ENCODE data around the gene VAV1.

Gene VAV1

DNA sequence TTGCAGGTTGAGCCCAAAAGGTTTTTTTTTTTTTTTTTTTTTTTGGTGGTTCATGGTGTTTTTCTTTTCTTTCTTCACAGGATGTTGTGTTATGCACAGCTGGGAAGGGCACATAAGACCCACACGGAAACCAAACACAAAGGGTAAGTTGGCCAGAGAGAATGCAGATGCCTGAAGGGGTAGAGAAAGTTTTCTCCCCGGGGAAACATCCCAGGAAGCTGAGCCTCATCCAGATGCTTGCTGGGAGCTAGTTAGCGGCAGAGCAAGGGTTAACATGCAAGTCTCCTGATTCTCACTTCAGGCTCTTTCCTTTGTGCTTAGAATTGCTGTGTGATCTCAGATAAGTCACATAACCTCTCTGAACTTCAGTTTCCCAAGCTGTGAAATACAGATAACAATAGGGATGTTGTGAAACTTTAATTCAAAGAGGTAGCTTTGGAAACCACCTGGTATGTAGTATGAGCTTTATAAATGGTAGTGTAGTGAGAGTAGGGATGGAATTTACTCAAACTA, 117.9 kb downstream of the VAV1 start:
- Histone ChIP-seq H3K4me1 (ENCODE audit: control insufficient read depth in 2 of 2, insufficient read depth in 1 of 2, low read depth in 1 of 2, low read length in 2 of 2) (no peaks in the 10 kb centered on the region), H2BK120ac (ENCODE audit: low read depth, low read length) (no peak overlapping the region), H3K23ac (ENCODE audit: low read depth, low read length, poor library complexity) (no peak overlapping the region), H2AFZ (ENCODE audit: low read length) (no peak overlapping the region), H2BK15ac (ENCODE audit: low read length) (no peak overlapping the region), H3K27me3 (ENCODE audit: control insufficient read depth in 3 of 3, insufficient read depth in 3 of 3, low read depth in 1 of 3, low read length in 3 of 3) (no peaks in the 10 kb centered on the region), H3K4me3 (ENCODE audit: low read length in 2 of 2) (no peak overlapping the region), H3K14ac (ENCODE audit: low read length) (no peak overlapping the region), H3K36me3 (replicated peaks in 1 of 2; ENCODE audit: control insufficient read depth in 2 of 2, insufficient read depth in 2 of 2, low read length in 2 of 2) (no peaks in the 10 kb centered on the region), H3K4ac (ENCODE audit: low read length) (no peak overlapping the region), H2AK5ac (ENCODE audit: low read depth, low read length) (no peak overlapping the region), H2BK5ac (ENCODE audit: low read length) (no peak overlapping the region), H3K9me3 (replicated peaks in 1 of 2; ENCODE audit: control insufficient read depth in 2 of 2, insufficient read depth in 1 of 2, low read depth in 1 of 2, low read length in 2 of 2) (peaks cover 0 to 23% of the 10 kb centered on the region in 2 donors), H3K4me2 (ENCODE audit: insufficient read depth, low read length, poor library complexity, severe bottlenecking) (no peak overlapping the region), H3K9ac (ENCODE audit: low read depth, low read length, poor library complexity) (no peak overlapping the region), H4K91ac (ENCODE audit: low read depth, low read length, poor library complexity) (no peak overlapping the region), H3K27ac (replicated peaks; ENCODE audit: low read length) (no peak overlapping the region), H4K8ac (ENCODE audit: low read depth, low read length) (no peak overlapping the region), H3K18ac (ENCODE audit: low read length) (no peak overlapping the region), H2BK12ac (ENCODE audit: low read length) (no peak overlapping the region), H3K79me1 (ENCODE audit: low read depth, low read length) (no peaks in the 10 kb centered on the region)
- no peak for DNase-seq (ENCODE audit: low spot score)
- no CpG with 5 or more reads among the region's 3 CpGs for WGBS, 2 donors (ENCODE audit: extremely low coverage in 2 of 2, insufficient read length in 2 of 2, insufficient replicate concordance in 1 of 2)

DNA sequence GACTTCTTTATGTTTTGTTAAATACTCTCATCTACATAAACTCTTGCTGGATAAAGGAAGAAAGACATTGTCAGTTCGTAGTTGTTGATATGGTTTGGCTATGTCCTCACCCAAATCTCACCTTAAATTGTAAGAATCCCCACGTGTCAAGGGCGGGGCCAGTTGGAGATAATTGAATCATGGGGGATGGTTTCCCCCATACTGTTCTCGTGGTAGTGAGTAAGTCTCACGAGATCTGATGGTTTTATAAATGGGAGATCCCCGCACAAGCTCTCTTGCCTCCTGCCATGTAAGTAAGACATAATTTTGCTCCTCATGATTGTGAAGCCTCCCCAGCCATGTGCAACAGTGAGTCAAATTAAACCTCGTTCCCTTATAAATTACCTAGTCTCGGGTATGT, 118.4 kb downstream of the VAV1 start:
- Histone ChIP-seq H3K36me3 (replicated peaks in 1 of 2; ENCODE audit: control insufficient read depth in 2 of 2, insufficient read depth in 2 of 2, low read length in 2 of 2) (no peaks in the 10 kb centered on the region), H2BK5ac (ENCODE audit: low read length) (no peak overlapping the region), H3K9me3 (replicated peaks in 1 of 2; ENCODE audit: control insufficient read depth in 2 of 2, insufficient read depth in 1 of 2, low read depth in 1 of 2, low read length in 2 of 2) (peaks cover 0 to 24% of the 10 kb centered on the region in 2 donors), H3K23ac (ENCODE audit: low read depth, low read length, poor library complexity) (no peak overlapping the region), H3K27me3 (ENCODE audit: control insufficient read depth in 3 of 3, insufficient read depth in 3 of 3, low read depth in 1 of 3, low read length in 3 of 3) (no peaks in the 10 kb centered on the region), H3K79me1 (ENCODE audit: low read depth, low read length) (no peaks in the 10 kb centered on the region), H3K4ac (ENCODE audit: low read length) (no peak overlapping the region), H2AK5ac (ENCODE audit: low read depth, low read length) (no peak overlapping the region), H3K18ac (ENCODE audit: low read length) (no peak overlapping the region), H3K4me1 (ENCODE audit: control insufficient read depth in 2 of 2, insufficient read depth in 1 of 2, low read depth in 1 of 2, low read length in 2 of 2) (no peaks in the 10 kb centered on the region), H3K4me2 (ENCODE audit: insufficient read depth, low read length, poor library complexity, severe bottlenecking) (no peak overlapping the region), H3K9ac (ENCODE audit: low read depth, low read length, poor library complexity) (no peak overlapping the region), H3K4me3 (ENCODE audit: low read length in 2 of 2) (no peak overlapping the region), H4K91ac (ENCODE audit: low read depth, low read length, poor library complexity) (no peak overlapping the region), H4K8ac (ENCODE audit: low read depth, low read length) (no peak overlapping the region), H2BK120ac (ENCODE audit: low read depth, low read length) (no peak overlapping the region), H2AFZ (ENCODE audit: low read length) (no peak overlapping the region), H3K14ac (ENCODE audit: low read length) (no peak overlapping the region), H3K27ac (replicated peaks; ENCODE audit: low read length) (no peak overlapping the region), H2BK12ac (ENCODE audit: low read length) (no peak overlapping the region), H2BK15ac (ENCODE audit: low read length) (no peak overlapping the region)
- DNase-seq (ENCODE audit: low spot score), result no peak
- no CpG with 5 or more reads among the region's 8 CpGs for WGBS, 2 donors (ENCODE audit: extremely low coverage in 2 of 2, insufficient read length in 2 of 2, insufficient replicate concordance in 1 of 2)

DNA sequence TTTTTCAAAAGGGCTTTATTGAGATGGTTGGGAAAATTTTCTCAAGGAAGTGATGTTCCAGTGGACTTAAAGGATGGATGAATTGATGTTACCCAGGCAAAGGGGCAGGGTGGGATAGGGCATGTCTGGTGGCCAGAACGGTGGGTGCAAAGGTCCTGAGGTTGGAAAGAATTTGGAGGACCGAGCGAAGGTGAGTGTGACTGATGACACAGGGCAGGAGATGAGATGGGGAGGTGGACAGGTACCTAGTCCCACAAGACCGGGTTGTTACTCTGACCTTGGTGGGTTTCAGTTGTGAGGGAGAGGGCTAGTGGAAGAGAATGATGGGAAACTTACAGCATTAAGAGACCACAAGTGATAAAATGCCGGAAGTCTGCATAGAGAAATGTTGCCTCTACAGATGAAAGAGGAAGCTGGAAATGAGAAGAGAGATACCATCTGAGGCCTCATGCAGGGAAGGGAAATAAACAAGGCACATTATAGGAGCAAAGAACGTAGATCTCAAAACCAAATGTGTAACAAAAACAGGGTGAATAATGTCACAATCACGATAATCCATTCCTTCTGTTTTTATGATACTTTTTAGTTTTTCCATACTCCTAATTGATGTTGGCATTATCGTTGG, 119.4 kb downstream of the VAV1 start:
- H3K4me3 ChIP-seq (ENCODE audit: low read length in 2 of 2), result no peak overlapping the region
- H3K14ac ChIP-seq (ENCODE audit: low read length), result no peak overlapping the region
- no peak overlapping the region for H2AK5ac ChIP-seq (ENCODE audit: low read depth, low read length)
- no peak for DNase-seq (ENCODE audit: low spot score)
- H3K27ac ChIP-seq (replicated peaks; ENCODE audit: low read length), result no peak overlapping the region
- WGBS, 2 donors (ENCODE audit: extremely low coverage in 2 of 2, insufficient read length in 2 of 2, insufficient replicate concordance in 1 of 2), result no CpG with 5 or more reads among the region's 8 CpGs
- H3K36me3 ChIP-seq (replicated peaks in 1 of 2; ENCODE audit: control insufficient read depth in 2 of 2, insufficient read depth in 2 of 2, low read length in 2 of 2), result no peaks in the 10 kb centered on the region
- H2AFZ ChIP-seq (ENCODE audit: low read length), result no peak overlapping the region
- no peaks in the 10 kb centered on the region for H3K4me1 ChIP-seq (ENCODE audit: control insufficient read depth in 2 of 2, insufficient read depth in 1 of 2, low read depth in 1 of 2, low read length in 2 of 2)
- H3K79me1 ChIP-seq (ENCODE audit: low read depth, low read length), result no peaks in the 10 kb centered on the region
- no peak overlapping the region for H3K4me2 ChIP-seq (ENCODE audit: insufficient read depth, low read length, poor library complexity, severe bottlenecking)
- H3K9ac ChIP-seq (ENCODE audit: low read depth, low read length, poor library complexity), result no peak overlapping the region
- no peak overlapping the region for H4K8ac ChIP-seq (ENCODE audit: low read depth, low read length)
- H2BK15ac ChIP-seq (ENCODE audit: low read length), result no peak overlapping the region
- H2BK5ac ChIP-seq (ENCODE audit: low read length), result no peak overlapping the region
- no peak overlapping the region for H4K91ac ChIP-seq (ENCODE audit: low read depth, low read length, poor library complexity)
- no peak overlapping the region for H3K23ac ChIP-seq (ENCODE audit: low read depth, low read length, poor library complexity)
- H3K9me3 ChIP-seq (replicated peaks in 1 of 2; ENCODE audit: control insufficient read depth in 2 of 2, insufficient read depth in 1 of 2, low read depth in 1 of 2, low read length in 2 of 2), result peaks cover 0 to 27% of the 10 kb centered on the region in 2 donors
- H3K4ac ChIP-seq (ENCODE audit: low read length), result no peak overlapping the region
- no peak overlapping the region for H2BK12ac ChIP-seq (ENCODE audit: low read length)
- no peak overlapping the region for H2BK120ac ChIP-seq (ENCODE audit: low read depth, low read length)
- no peak overlapping the region for H3K18ac ChIP-seq (ENCODE audit: low read length)
- no peaks in the 10 kb centered on the region for H3K27me3 ChIP-seq (ENCODE audit: control insufficient read depth in 3 of 3, insufficient read depth in 3 of 3, low read depth in 1 of 3, low read length in 3 of 3)

DNA sequence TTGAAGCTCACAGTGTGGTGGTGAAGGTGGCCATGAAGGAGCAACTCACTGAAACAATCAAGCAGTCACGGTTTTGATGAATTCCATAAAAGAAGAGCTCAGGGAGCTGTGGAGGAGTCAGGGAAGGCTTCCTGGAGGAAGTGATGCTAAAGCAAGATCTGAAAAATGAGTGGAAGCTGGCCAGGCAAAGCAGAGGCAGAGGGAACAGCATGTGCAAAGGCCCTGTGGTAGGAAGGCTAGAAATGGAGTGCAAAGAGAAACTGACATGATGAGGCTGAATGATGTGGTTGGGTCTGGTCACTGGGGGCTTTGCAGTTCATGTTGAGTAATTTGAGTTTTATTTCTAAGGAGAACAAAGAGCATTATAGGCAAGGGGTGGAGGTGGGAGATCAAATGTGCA, 121.8 kb downstream of the VAV1 start:
- DNase-seq (ENCODE audit: low spot score), result no peak
- Histone ChIP-seq H2BK120ac (ENCODE audit: low read depth, low read length) (no peak overlapping the region), H3K27ac (replicated peaks; ENCODE audit: low read length) (no peak overlapping the region), H2BK5ac (ENCODE audit: low read length) (no peak overlapping the region), H3K4me1 (ENCODE audit: control insufficient read depth in 2 of 2, insufficient read depth in 1 of 2, low read depth in 1 of 2, low read length in 2 of 2) (no peaks in the 10 kb centered on the region), H3K23ac (ENCODE audit: low read depth, low read length, poor library complexity) (no peak overlapping the region), H3K14ac (ENCODE audit: low read length) (no peak overlapping the region), H3K27me3 (ENCODE audit: control insufficient read depth in 3 of 3, insufficient read depth in 3 of 3, low read depth in 1 of 3, low read length in 3 of 3) (no peaks in the 10 kb centered on the region), H2AK5ac (ENCODE audit: low read depth, low read length) (no peak overlapping the region), H2BK15ac (ENCODE audit: low read length) (no peak overlapping the region), H4K8ac (ENCODE audit: low read depth, low read length) (no peak overlapping the region), H3K4ac (ENCODE audit: low read length) (no peak overlapping the region), H3K4me3 (ENCODE audit: low read length in 2 of 2) (no peak overlapping the region), H3K79me1 (ENCODE audit: low read depth, low read length) (no peaks in the 10 kb centered on the region), H3K36me3 (replicated peaks in 1 of 2; ENCODE audit: control insufficient read depth in 2 of 2, insufficient read depth in 2 of 2, low read length in 2 of 2) (no peaks in the 10 kb centered on the region), H2AFZ (ENCODE audit: low read length) (no peak overlapping the region), H4K91ac (ENCODE audit: low read depth, low read length, poor library complexity) (no peak overlapping the region), H3K4me2 (ENCODE audit: insufficient read depth, low read length, poor library complexity, severe bottlenecking) (no peak overlapping the region), H3K9ac (ENCODE audit: low read depth, low read length, poor library complexity) (no peak overlapping the region), H3K18ac (ENCODE audit: low read length) (no peak overlapping the region), H3K9me3 (replicated peaks in 1 of 2; ENCODE audit: control insufficient read depth in 2 of 2, insufficient read depth in 1 of 2, low read depth in 1 of 2, low read length in 2 of 2) (peaks cover 0 to 24% of the 10 kb centered on the region in 2 donors), H2BK12ac (ENCODE audit: low read length) (no peak overlapping the region)
- no CpG with 5 or more reads among the region's 1 CpG for WGBS, 2 donors (ENCODE audit: extremely low coverage in 2 of 2, insufficient read length in 2 of 2, insufficient replicate concordance in 1 of 2)

All from neuronal stem cell (in vitro differentiated cells).